ENCODE data around the gene PSMC4. TPM values are rescaled to one million over a fixed set of nuclear protein-coding genes. Genes with fewer than 3 reads are reported as not detected.

The PSMC4 gene
- total and polyA plus RNA-seq, 7 donors = 52.9 to 95.7 (median 74.6) TPM

- H3K27me3 ChIP-seq = peaks cover 0 to 10% (median 0%) of the 10 kb centered on the region in 3 donors
- H3K9me3 ChIP-seq = no peaks in the 10 kb centered on the region
- no peaks in the 10 kb centered on the region for H3K4me1 ChIP-seq
- 79 to 83% methylated on average over 4 of the region's 4 CpGs for WGBS, 2 donors
- no peak for DNase-seq
- TF ChIP-seq CTCF (IDR thresholded peaks at IDR 0.05) (no peak), POLR2A (IDR thresholded peaks at IDR 0.05) (no peak), POLR2AphosphoS5 (IDR thresholded peaks at IDR 0.05) (no peak), EP300 (IDR thresholded peaks at IDR 0.05) (no peak)
- no peaks in the 10 kb centered on the region for H3K36me3 ChIP-seq
- H3K27ac ChIP-seq = no peak overlapping the region
- intact Hi-C loops (cut with DNase I) = no loop called here
- H3K4me3 ChIP-seq = no peak overlapping the region
These were observed 24.4 kb upstream of the PSMC4 start for GRCh38 chr19:39946532-39946931.

GRCh38 chr19:39949026-39949747, 21.8 kb upstream of the PSMC4 start:
- no peak overlapping the region for H3K27ac ChIP-seq
- TF ChIP-seq EP300 (IDR thresholded peaks at IDR 0.05) = no peak
- TF ChIP-seq POLR2A (IDR thresholded peaks at IDR 0.05) = no peak
- no peak for TF ChIP-seq CTCF (IDR thresholded peaks at IDR 0.05)
- DNase-seq = peak; percentile 18
- intact Hi-C loops (cut with DNase I) = no loop called here
- peaks cover 0 to 10% (median 0%) of the 10 kb centered on the region in 3 donors for H3K27me3 ChIP-seq
- 91 to 95% methylated on average over 2 of the region's 2 CpGs for WGBS, 2 donors
- no peaks in the 10 kb centered on the region for H3K4me1 ChIP-seq
- no peak overlapping the region for H3K4me3 ChIP-seq
- no peaks in the 10 kb centered on the region for H3K9me3 ChIP-seq
- no peaks in the 10 kb centered on the region for H3K36me3 ChIP-seq

- H3K9me3 ChIP-seq = no peaks in the 10 kb centered on the region
- TF ChIP-seq CTCF (IDR thresholded peaks at IDR 0.05) = no peak
- no peak for TF ChIP-seq EP300 (IDR thresholded peaks at IDR 0.05)
- no peak for TF ChIP-seq POLR2AphosphoS5 (IDR thresholded peaks at IDR 0.05)
- TF ChIP-seq POLR2A (IDR thresholded peaks at IDR 0.05) = no peak
- peaks cover 0 to 10% (median 0%) of the 10 kb centered on the region in 3 donors for H3K27me3 ChIP-seq
- DNase-seq = no peak
- WGBS, 2 donors = 93 to 96% methylated on average over 2 of the region's 2 CpGs
- no peak overlapping the region for H3K27ac ChIP-seq
- H3K4me3 ChIP-seq = no peak overlapping the region
- no peaks in the 10 kb centered on the region for H3K4me1 ChIP-seq
- intact Hi-C loops (cut with DNase I) = no loop called here
- H3K36me3 ChIP-seq = no peaks in the 10 kb centered on the region
These were observed 19.8 kb upstream of the PSMC4 start for GRCh38 chr19:39951065-39951650.

- peaks cover 0 to 6% (median 0%) of the 10 kb centered on the region in 3 donors for H3K27me3 ChIP-seq
- H3K9me3 ChIP-seq = no peaks in the 10 kb centered on the region
- no peaks in the 10 kb centered on the region for H3K4me1 ChIP-seq
- no peak overlapping the region for H3K4me3 ChIP-seq
- H3K27ac ChIP-seq = no peak overlapping the region
- no peaks in the 10 kb centered on the region for H3K36me3 ChIP-seq
- WGBS, 2 donors = 33 to 63% methylated on average over 3 of the region's 3 CpGs
- peak; percentile 24 for DNase-seq
- intact Hi-C loops (cut with DNase I) = no loop called here
- TF ChIP-seq EP300 (IDR thresholded peaks at IDR 0.05) (no peak), CTCF (IDR thresholded peaks at IDR 0.05) (no peak), POLR2A (IDR thresholded peaks at IDR 0.05) (no peak), POLR2AphosphoS5 (IDR thresholded peaks at IDR 0.05) (no peak)
These were observed 19.3 kb upstream of the PSMC4 start for GRCh38 chr19:39951686-39952085.

Data from sigmoid colon (tissue), 7 donors.